ENCODE measurements around the gene LRRC8D. TPM values are rescaled to one million over a fixed set of nuclear protein-coding genes. Genes with fewer than 3 reads are reported as not detected.
"Not testable (repeated sequence)": the region's sequence is repeated elsewhere in the genome, so short reads cannot be mapped to it uniquely, and the experiment has no call there.

LRRC8D gene
- 10 to 100 TPM; 35.8 to 42.7 TPM for total RNA-seq

DNA sequence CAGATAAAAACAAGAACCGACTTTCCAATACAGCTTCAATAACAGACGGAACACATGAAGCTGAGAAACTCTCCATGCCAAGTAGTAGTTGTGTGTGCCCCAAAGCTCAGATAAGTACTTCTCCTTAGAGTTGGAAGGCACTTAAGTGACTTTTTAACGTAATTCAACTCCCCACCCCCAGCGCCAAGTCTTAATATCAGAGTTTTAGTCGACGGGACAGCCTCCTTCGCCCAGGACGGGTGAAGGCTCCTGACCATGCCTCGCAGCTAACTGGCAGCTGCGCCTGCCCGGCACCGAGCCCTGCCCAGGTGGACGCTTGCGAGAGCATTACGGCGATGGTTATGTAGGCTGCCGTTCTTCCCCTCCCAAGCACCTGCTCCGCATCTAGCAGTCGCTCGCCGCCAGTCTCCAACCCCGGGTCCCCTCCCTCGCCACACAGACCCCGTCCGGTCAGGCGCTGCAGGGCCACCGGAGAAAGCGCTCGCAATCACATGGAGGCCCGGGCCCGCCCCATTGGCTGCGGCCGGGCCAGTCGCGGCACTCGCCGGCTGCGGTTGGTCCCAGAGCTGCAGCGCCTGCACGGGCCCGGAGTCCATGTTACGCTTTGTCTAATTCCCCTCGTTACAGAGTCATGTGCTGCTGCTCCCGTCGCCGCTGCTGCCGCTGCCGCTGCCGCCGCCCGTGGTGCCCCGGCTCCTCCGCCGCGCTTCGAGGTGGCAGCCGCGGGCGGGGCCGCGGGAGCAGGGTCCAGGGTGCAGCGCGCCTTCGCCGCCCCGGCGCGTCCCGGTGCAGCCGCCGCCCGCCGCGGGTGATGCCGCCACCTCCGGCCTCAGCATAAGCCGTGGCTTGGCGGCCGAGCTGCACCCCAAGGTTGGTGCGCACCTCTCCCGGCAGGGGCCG lies at the start of gene LRRC8D:
Gene LRRC8D, plus strand, starts transcription at position 611 of the 900 bp plus-strand sequence. CDS start 112,037 bp downstream, outside the sequence.
- intact Hi-C loops (cut with DNase I), result no loop called here

GRCh38 chr1:89771991-89772560 lies 48.8 kb upstream of the LRRC8D start:
- Histone ChIP-seq H3K36me3 (no peaks in the 10 kb centered on the region), H3K4me1 (no peaks in the 10 kb centered on the region), H3K9ac (ENCODE audit: low read depth in 2 of 2, low read length in 2 of 2) (no peak overlapping the region), H3K4me3 (no peak overlapping the region), H3K9me3 (no peaks in the 10 kb centered on the region), H3K27ac (no peak overlapping the region), H3K27me3 (no peaks in the 10 kb centered on the region)
- DNase-seq, result no peak
- TF ChIP-seq CTCF (IDR thresholded peaks at IDR 0.05), result no peak
- intact Hi-C loops (cut with DNase I), result no loop called here

More for the DNA sequence above, at the start of gene LRRC8D:
- no peak for TF ChIP-seq CTCF (IDR thresholded peaks at IDR 0.05)
- H3K4me1 ChIP-seq, result no peaks in the 10 kb centered on the region
- peak; percentile 87 for DNase-seq
- no peaks in the 10 kb centered on the region for H3K27me3 ChIP-seq
- peak within 1 kb of the TSS; percentile 79 to 91 for H3K9ac ChIP-seq (ENCODE audit: low read depth in 2 of 2, low read length in 2 of 2)
- H3K4me3 ChIP-seq, result peak within 1 kb of the TSS; percentile 99
- no peaks in the 10 kb centered on the region for H3K9me3 ChIP-seq
- peak within 1 kb of the TSS; percentile 94 for H3K27ac ChIP-seq
- no peaks in the 10 kb centered on the region for H3K36me3 ChIP-seq

GRCh38 chr1:89776104-89776503 lies 44.7 kb upstream of the LRRC8D start:
- DNase-seq; H3K27me3 ChIP-seq; H3K4me1 ChIP-seq; H3K27ac ChIP-seq; H3K4me3 ChIP-seq; intact Hi-C loops (cut with DNase I); H3K9me3 ChIP-seq; H3K9ac ChIP-seq (ENCODE audit: low read depth in 2 of 2, low read length in 2 of 2); H3K36me3 ChIP-seq: not testable (repeated sequence)

DNA sequence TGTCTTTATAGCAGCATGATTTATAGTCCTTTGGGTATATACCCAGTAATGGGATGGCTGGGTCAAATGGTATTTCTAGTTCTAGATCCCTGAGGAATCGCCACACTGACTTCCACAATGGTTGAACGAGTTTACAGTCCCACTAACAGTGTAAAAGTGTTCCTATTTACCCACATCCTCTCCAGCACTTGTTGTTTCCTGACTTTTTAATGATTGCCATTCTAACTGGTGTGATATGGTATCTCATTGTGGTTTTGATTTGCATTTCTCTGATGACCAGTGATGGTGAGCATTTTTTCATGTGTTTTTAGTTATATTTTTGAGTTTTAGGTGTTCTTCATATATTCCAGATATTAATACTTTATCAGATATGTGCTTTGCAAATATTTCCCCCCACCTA lies 43.6 kb upstream of the LRRC8D start:
- DNase-seq; H3K9me3 ChIP-seq; H3K27me3 ChIP-seq; H3K27ac ChIP-seq; H3K36me3 ChIP-seq; H3K4me1 ChIP-seq; intact Hi-C loops (cut with DNase I); H3K4me3 ChIP-seq; H3K9ac ChIP-seq (ENCODE audit: low read depth in 2 of 2, low read length in 2 of 2): not testable (repeated sequence)

- H3K36me3 ChIP-seq, result no peaks in the 10 kb centered on the region
- no peak overlapping the region for H3K27ac ChIP-seq
- DNase-seq, result no peak
- no peak for TF ChIP-seq CTCF (IDR thresholded peaks at IDR 0.05)
- H3K9ac ChIP-seq (ENCODE audit: low read depth in 2 of 2, low read length in 2 of 2), result no peak overlapping the region
- no peaks in the 10 kb centered on the region for H3K27me3 ChIP-seq
- no peaks in the 10 kb centered on the region for H3K4me1 ChIP-seq
- H3K9me3 ChIP-seq, result no peaks in the 10 kb centered on the region
- H3K4me3 ChIP-seq, result no peak overlapping the region
- intact Hi-C loops (cut with DNase I), result no loop called here
Measured at GRCh38 chr1:89779151-89779940, 41.5 kb upstream of the LRRC8D start.

DNA sequence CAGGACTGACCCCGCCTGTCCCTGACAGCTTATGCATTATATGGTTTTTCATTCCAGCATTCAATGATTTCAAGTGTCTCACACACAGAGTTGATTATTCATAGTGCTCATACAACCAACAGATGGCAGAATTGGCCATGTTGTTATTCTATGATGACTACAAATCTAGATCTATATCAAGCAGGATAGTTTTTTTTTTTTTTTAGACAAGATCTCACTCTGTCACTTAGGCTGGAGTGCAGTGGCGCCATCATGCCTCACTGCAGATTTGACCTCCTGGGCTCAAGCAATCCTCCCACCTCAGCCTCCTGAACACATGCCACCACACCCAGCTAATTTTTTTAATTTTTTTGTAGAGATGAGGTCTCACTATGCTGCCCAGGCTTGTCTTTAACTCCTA lies 40.1 kb upstream of the LRRC8D start:
- intact Hi-C loops (cut with DNase I), result no loop called here
- H3K36me3 ChIP-seq, result no peaks in the 10 kb centered on the region
- no peak for DNase-seq
- H3K9ac ChIP-seq (ENCODE audit: low read depth in 2 of 2, low read length in 2 of 2), result no peak overlapping the region
- H3K4me1 ChIP-seq, result no peaks in the 10 kb centered on the region
- H3K27me3 ChIP-seq, result no peaks in the 10 kb centered on the region
- H3K9me3 ChIP-seq, result no peaks in the 10 kb centered on the region
- no peak overlapping the region for H3K4me3 ChIP-seq
- TF ChIP-seq CTCF (IDR thresholded peaks at IDR 0.05), result no peak
- no peak overlapping the region for H3K27ac ChIP-seq
